ENCODE data around the gene KLK14. TPM values are rescaled to one million over a fixed set of nuclear protein-coding genes. Genes with fewer than 3 reads are reported as not detected.

KLK14 gene
- total RNA-seq, 4 donors from 2014 or later, result 8.3 to 18.3 (median 12.2) TPM

DNA sequence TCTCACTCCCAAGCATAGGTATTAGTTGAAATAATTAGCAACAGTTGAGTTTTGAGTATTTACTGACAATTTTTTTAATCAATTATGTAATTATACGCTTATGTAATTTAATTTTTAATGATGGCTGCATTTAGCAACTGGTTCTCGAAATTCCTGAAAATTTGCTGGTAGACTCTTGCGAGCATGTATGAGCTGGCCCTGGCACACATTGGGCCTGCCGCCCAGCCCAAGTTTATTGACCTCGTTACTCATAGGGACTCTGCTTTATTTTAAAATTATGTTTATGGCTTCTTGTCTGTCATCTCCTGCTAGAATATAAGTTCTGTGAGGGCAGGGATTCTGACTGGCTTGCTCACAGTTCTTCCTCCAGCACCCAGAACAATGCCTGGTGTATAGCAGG lies 6.7 kb downstream of the KLK14 start:
- intact Hi-C loops (cut with DNase I; ENCODE audit: low total_unique reads), result no loop called here

GRCh38 chr19:51071095-51071405 lies 11.6 kb downstream of the KLK14 start:
- intact Hi-C loops (cut with DNase I; ENCODE audit: low total_unique reads), result no loop called here
- DNase-seq (ENCODE audit: low spot score in 2 of 2), result peak in 1 of 2 donors; percentile 45
- 36 to 40% methylated on average over 4 of the region's 4 CpGs for WGBS, 2 donors
- no peak overlapping the region for H3K4me3 ChIP-seq (ENCODE audit: low read depth, poor library complexity, severe bottlenecking)
- TF ChIP-seq CTCF (IDR thresholded peaks at IDR 0.05), result no peak
- no peak for TF ChIP-seq POLR2A (IDR thresholded peaks at IDR 0.05)

More for the DNA sequence above, 6.7 kb downstream of the KLK14 start:
- TF ChIP-seq POLR2A (IDR thresholded peaks at IDR 0.05), result no peak
- TF ChIP-seq CTCF (IDR thresholded peaks at IDR 0.05), result no peak
- no peak overlapping the region for H3K4me3 ChIP-seq (ENCODE audit: low read depth, poor library complexity, severe bottlenecking)
- no peak for DNase-seq (ENCODE audit: low spot score in 2 of 2)
- WGBS, 2 donors, result 48 to 58% methylated on average over 5 of the region's 5 CpGs

GRCh38 chr19:51070334-51071094 lies 12.2 kb downstream of the KLK14 start:
- H3K4me3 ChIP-seq (ENCODE audit: low read depth, poor library complexity, severe bottlenecking), result no peak overlapping the region
- peak in 1 of 2 donors; percentile 26 for DNase-seq (ENCODE audit: low spot score in 2 of 2)
- no peak for TF ChIP-seq CTCF (IDR thresholded peaks at IDR 0.05)
- no peak for TF ChIP-seq POLR2A (IDR thresholded peaks at IDR 0.05)
- 88 to 90% methylated on average over 5 of the region's 5 CpGs for WGBS, 2 donors
- intact Hi-C loops (cut with DNase I; ENCODE audit: low total_unique reads), result no loop called here

DNA sequence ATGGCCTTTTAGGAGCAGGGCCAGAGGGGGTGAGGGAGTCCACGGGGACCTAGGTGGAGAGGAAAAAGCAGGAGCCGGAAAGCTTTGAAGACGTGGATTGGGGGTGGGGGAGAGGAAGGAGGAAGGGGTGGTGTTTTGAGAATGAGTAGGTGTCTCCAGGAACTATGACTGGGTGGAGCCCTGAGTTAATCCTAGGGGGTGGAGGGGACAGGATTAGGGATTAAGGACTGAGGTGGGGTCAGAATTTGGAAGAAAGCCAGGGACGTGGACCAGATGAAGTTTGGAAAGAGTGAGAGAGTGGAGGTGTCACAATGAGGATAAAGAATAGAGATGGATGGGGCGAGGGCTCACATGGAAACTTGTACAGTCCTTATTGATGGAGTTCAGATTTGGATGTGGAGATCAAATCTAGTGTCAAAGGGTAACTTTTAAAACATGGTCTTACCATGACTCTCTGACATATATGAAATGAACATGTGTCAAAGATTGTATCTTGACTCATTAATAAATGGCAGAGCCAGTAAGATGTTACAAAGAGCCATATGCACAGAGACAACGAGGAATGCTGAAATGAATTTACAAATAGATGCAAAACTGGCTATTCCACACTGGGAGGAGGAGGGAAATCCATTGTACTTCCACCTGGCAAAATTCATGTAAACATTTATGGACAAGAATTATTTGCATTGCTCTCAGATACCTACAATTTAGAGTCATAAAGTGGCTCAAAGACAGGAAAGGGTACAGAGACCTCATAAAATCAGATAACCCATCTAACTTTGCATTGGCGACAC lies 16.1 kb downstream of the KLK14 start:
- DNase-seq (ENCODE audit: low spot score in 2 of 2), result peak in 1 of 2 donors; percentile 57
- 66 to 68% methylated on average over 7 of the region's 7 CpGs for WGBS, 2 donors
- TF ChIP-seq CTCF (IDR thresholded peaks at IDR 0.05) (no peak), POLR2A (IDR thresholded peaks at IDR 0.05) (no peak)
- no peak overlapping the region for H3K4me3 ChIP-seq (ENCODE audit: low read depth, poor library complexity, severe bottlenecking)
- intact Hi-C loops (cut with DNase I; ENCODE audit: low total_unique reads), result no loop called here

GRCh38 chr19:51065221-51065960 lies 17.3 kb downstream of the KLK14 start:
- WGBS, 2 donors, result 7 to 10% methylated on average over 23 to 25 of the region's 25 CpGs
- peak in 1 of 2 donors; percentile 76 for DNase-seq (ENCODE audit: low spot score in 2 of 2)
- TF ChIP-seq POLR2A (IDR thresholded peaks at IDR 0.05) (no peak), CTCF (IDR thresholded peaks at IDR 0.05) (no peak)
- intact Hi-C loops (cut with DNase I; ENCODE audit: low total_unique reads), result no loop called here
- H3K4me3 ChIP-seq (ENCODE audit: low read depth, poor library complexity, severe bottlenecking), result no peak overlapping the region

Data from lower leg skin (tissue), 4 donors.